MCF 10A (cell line): ENCODE results near the gene ZNF423. TPM values are rescaled to one million over a fixed set of nuclear protein-coding genes. Genes with fewer than 3 reads are reported as not detected.

Experiments used
- BruUV-seq: library from RNA; stranded (reverse); fragments of 400-500 nt; replicated peaks from 2 replicates; lab custom pipeline; 2021; lab: Mats Ljungman, UMichigan
- CTCF ChIA-PET: fragments of 300-600 bp; sonication (Branson Sonifier 250); formaldehyde crosslinking; extraction: SDS; loops from one replicate; lab custom pipeline; 2021; ENCODE audit warnings: antibody characterized with exemption, inconsistent platforms; lab: Yijun Ruan, JAX
- POLR2A ChIA-PET: fragments of 300-600, 350-650 bp; sonication (Branson Sonifier 250); formaldehyde crosslinking; extraction: SDS; loops from one replicate; lab custom pipeline; 2020; ENCODE audit warnings: antibody characterized with exemption, inconsistent platforms; lab: Yijun Ruan, JAX
- DNase-seq: peaks from one replicate; pipeline ENCODE4 v3.0.0-alpha.2; 2018; ENCODE audit not compliant: unreplicated experiment
- H3K27ac Mint-ChIP-seq: one replicate; pipeline ENCODE4 v1.8.0; 2022; ENCODE audit warnings: mild to moderate bottlenecking, low read depth, mixed read lengths; ENCODE audit not compliant: unreplicated experiment
- H3K27me3 Mint-ChIP-seq: one replicate; pipeline ENCODE4 v1.8.0; 2022; ENCODE audit warnings: mixed read lengths; ENCODE audit not compliant: insufficient read depth, unreplicated experiment
- H3K36me3 Mint-ChIP-seq: one replicate; pipeline ENCODE4 v1.8.0; 2022; ENCODE audit warnings: mild to moderate bottlenecking, moderate library complexity, mixed read lengths; ENCODE audit not compliant: insufficient read depth, unreplicated experiment
- H3K4me1 Mint-ChIP-seq: one replicate; pipeline ENCODE4 v1.8.0; 2022; ENCODE audit warnings: mixed read lengths; ENCODE audit not compliant: insufficient read depth, unreplicated experiment
- H3K4me3 Mint-ChIP-seq: one replicate; pipeline ENCODE4 v1.8.0; 2022; ENCODE audit warnings: mild to moderate bottlenecking, moderate library complexity, mixed read lengths; ENCODE audit not compliant: unreplicated experiment
- H3K9me3 Mint-ChIP-seq: one replicate; pipeline ENCODE4 v1.8.0; 2022; ENCODE audit warnings: mixed read lengths; ENCODE audit not compliant: unreplicated experiment
- CTCF ChIP-seq: fragments of 200-600 bp; IDR thresholded peaks from one replicate; pipeline ENCODE4 v1.8.0; 2022; ENCODE audit warnings: antibody characterized with exemption, mild to moderate bottlenecking; ENCODE audit not compliant: unreplicated experiment
- intact Hi-C: fragments of 100-400 bp; cut with micrococcal nuclease; formaldehyde crosslinking; loops from 2 replicates; pipeline ENCODE4 v1.14.1; 2022
- total RNA-seq: library from RNA; stranded (reverse); gene quantifications from 2 replicates; pipeline ENCODE4 v1.2.3, GENCODE V29; 2022

The ZNF423 gene
- total RNA-seq, 1 experiment from 2014 or later, result not detected

- TF ChIP-seq CTCF, result no peak
- CTCF ChIA-PET, result no interaction called here
- Mint-ChIP-seq H3K27ac (no peak overlapping the region), H3K27me3 (peaks cover 73% of the 10 kb centered on the region), H3K4me3 (no peak overlapping the region), H3K4me1 (no peaks in the 10 kb centered on the region), H3K9me3 (no peaks in the 10 kb centered on the region), H3K36me3 (no peaks in the 10 kb centered on the region)
- DNase-seq, result no peak
- intact Hi-C loops, result no loop called here
- POLR2A ChIA-PET, result no interaction called here
- BruUV-seq, result no TSS peak
Measured at GRCh38 chr16:49869731-49870130, 13.8 kb upstream of the ZNF423 start.

- BruUV-seq, result no TSS peak
- H3K27ac Mint-ChIP-seq, result no peak overlapping the region
- H3K4me1 Mint-ChIP-seq, result no peaks in the 10 kb centered on the region
- H3K36me3 Mint-ChIP-seq, result no peaks in the 10 kb centered on the region
- H3K4me3 Mint-ChIP-seq, result no peak overlapping the region
- peaks cover 57% of the 10 kb centered on the region for H3K27me3 Mint-ChIP-seq
- ChIA-PET CTCF (interaction anchor here (0.6 to 2.5 kb wide), 3 partner anchors 10 to 953 kb away, joined by 3 to 14 read pairs (median 3); no protein-coding TSS in a partner anchor), POLR2A (no interaction called here)
- H3K9me3 Mint-ChIP-seq, result no peaks in the 10 kb centered on the region
- intact Hi-C loops, result no loop called here
- TF ChIP-seq CTCF, result no peak
- no peak for DNase-seq
Measured at GRCh38 chr16:49867796-49868668, 12.1 kb upstream of the ZNF423 start.

DNA sequence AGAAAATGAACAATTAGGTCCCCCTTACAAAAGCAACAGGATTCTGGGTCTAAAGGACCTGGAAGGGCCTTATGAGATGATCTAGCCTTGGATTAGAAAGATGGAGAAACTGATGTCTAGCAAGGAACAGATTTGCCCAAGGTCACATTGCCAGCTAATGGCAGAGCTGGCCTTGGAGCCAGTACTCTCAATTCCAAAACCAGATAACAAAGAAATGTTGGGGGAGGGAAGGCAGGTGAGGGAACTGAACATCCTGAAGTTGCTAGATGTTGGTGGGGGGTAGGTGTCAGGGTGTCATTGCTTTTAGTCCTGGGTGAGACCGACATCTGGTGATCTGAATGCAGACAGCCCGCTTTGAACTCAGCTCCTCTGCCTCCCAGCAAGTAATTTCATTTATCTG lies 11.3 kb upstream of the ZNF423 start:
- no peak overlapping the region for H3K4me3 Mint-ChIP-seq
- no peak for DNase-seq
- H3K9me3 Mint-ChIP-seq, result no peaks in the 10 kb centered on the region
- no peak for TF ChIP-seq CTCF
- POLR2A ChIA-PET, result no interaction called here
- no peaks in the 10 kb centered on the region for H3K4me1 Mint-ChIP-seq
- no TSS peak for BruUV-seq
- no peak overlapping the region for H3K27ac Mint-ChIP-seq
- no peaks in the 10 kb centered on the region for H3K36me3 Mint-ChIP-seq
- intact Hi-C loops, result no loop called here
- H3K27me3 Mint-ChIP-seq, result peaks cover 51% of the 10 kb centered on the region
- CTCF ChIA-PET, result interaction anchor here (0.6 to 2.5 kb wide), 4 partner anchors 9 to 952 kb away, joined by 3 to 14 read pairs (median 4); no protein-coding TSS in a partner anchor

DNA sequence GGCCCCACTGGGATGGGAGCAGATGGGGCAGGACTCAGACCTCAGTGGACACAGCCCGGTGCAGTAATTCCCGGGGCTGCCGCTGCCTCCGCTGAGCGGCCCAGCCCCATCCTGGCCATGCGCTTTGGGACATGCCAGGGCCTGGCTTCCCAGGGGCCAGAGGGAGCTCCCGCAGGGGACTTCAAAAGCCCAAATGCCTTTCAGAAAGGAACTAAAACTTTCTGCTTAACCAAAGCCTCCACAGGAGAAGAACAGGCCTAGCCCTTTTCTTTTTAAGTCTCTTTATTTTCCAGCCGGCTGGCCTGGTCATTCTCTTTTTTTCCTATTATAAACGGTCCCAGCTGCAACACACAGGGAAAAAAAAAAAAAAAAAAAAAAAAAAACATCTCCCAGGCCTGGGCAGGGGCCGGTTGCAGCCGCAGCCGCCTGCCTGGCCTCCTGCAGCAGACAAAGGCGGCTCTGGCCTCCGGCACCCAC lies 10.7 kb upstream of the ZNF423 start:
- Mint-ChIP-seq H3K4me3 (no peak overlapping the region), H3K36me3 (no peaks in the 10 kb centered on the region), H3K27me3 (peaks cover 55% of the 10 kb centered on the region), H3K27ac (no peak overlapping the region), H3K9me3 (no peaks in the 10 kb centered on the region), H3K4me1 (no peaks in the 10 kb centered on the region)
- intact Hi-C loops, result no loop called here
- POLR2A ChIA-PET, result no interaction called here
- CTCF ChIA-PET, result interaction anchor here (0.6 to 2.5 kb wide), 3 partner anchors 9 to 711 kb away, joined by 3 to 14 read pairs (median 4); no protein-coding TSS in a partner anchor
- BruUV-seq, result no TSS peak
- no peak for DNase-seq
- TF ChIP-seq CTCF, result no peak
